Fibroblast of lung (primary cell): ENCODE measurements around the gene TYW3. TPM values are rescaled to one million over a fixed set of nuclear protein-coding genes. Genes with fewer than 3 reads are reported as not detected.
A peak's percentile ranks its signal among the peaks of the same experiment; 100 is the strongest.

Experiments used
- DNase-seq, 2 donors: peaks; one replicate each; pipeline versions ENCODE4 v3.0.0 to v3.0.0-alpha.2; 2010; ENCODE audit warnings: low read depth in 2 of 2
- H2AFZ ChIP-seq: 2 replicates; pipeline ENCODE4 v1.5.1; 2012; ENCODE audit warnings: low read length, control low read depth, inconsistent platforms
- H3K27ac ChIP-seq: 2 replicates; pipeline ENCODE4 v1.5.1; 2011; ENCODE audit warnings: low read length, control low read depth; ENCODE audit not compliant: insufficient read depth
- H3K27me3 ChIP-seq: 2 replicates; pipeline ENCODE4 v1.5.1; 2011; ENCODE audit warnings: mild to moderate bottlenecking, low read length; ENCODE audit not compliant: control insufficient read depth, insufficient read depth
- H3K36me3 ChIP-seq: 2 replicates; pipeline ENCODE4 v1.5.1; 2011; ENCODE audit warnings: low read length; ENCODE audit not compliant: control insufficient read depth, insufficient read depth
- H3K4me1 ChIP-seq: 2 replicates; pipeline ENCODE4 v1.5.1; 2011; ENCODE audit warnings: low read length; ENCODE audit not compliant: control insufficient read depth, insufficient read depth; ENCODE audit errors: extremely low read depth
- H3K4me2 ChIP-seq: 2 replicates; pipeline ENCODE4 v1.5.1; 2011; ENCODE audit warnings: low read length, control low read depth; ENCODE audit not compliant: insufficient read depth; ENCODE audit errors: extremely low read depth
- H3K4me3 ChIP-seq, 4 experiments: fragments of 200-600 bp in 1 of 4; sonication (generic) in 1 of 4; replicated peaks in 1 of 4; 2 replicates each; pipeline ENCODE4 v1.5.1; 2011 to 2016; ENCODE audit warnings: low read length in 4 of 4, low read depth in 3 of 4, mild to moderate bottlenecking in 3 of 4, control low read depth in 2 of 4, inconsistent platforms in 1 of 4, mixed read lengths in 1 of 4; ENCODE audit not compliant: insufficient read depth in 1 of 4; ENCODE audit errors: control extremely low read depth in 1 of 4
- H3K79me2 ChIP-seq: 2 replicates; pipeline ENCODE4 v1.5.1; 2012; ENCODE audit warnings: mild to moderate bottlenecking, low read length, inconsistent platforms; ENCODE audit not compliant: control insufficient read depth, insufficient read depth
- H3K9ac ChIP-seq: 2 replicates; pipeline ENCODE4 v1.5.1; 2011; ENCODE audit warnings: mild to moderate bottlenecking, low read length, control low read depth; ENCODE audit not compliant: insufficient read depth
- H3K9me3 ChIP-seq: 2 replicates; pipeline ENCODE4 v1.5.1; 2012; ENCODE audit warnings: low read depth, low read length; ENCODE audit not compliant: control insufficient read depth, insufficient read depth
- H4K20me1 ChIP-seq: 2 replicates; pipeline ENCODE4 v1.5.1; 2011; ENCODE audit warnings: low read length; ENCODE audit not compliant: control insufficient read depth, insufficient read depth; ENCODE audit errors: extremely low read depth
- CTCF ChIP-seq, 2 donors: IDR thresholded peaks in 1 of 2; conservative IDR thresholded peaks in 1 of 2; 1 replicate in 1 of 2; 2 replicates in 1 of 2; pipeline ENCODE4 v1.5.1; 2011 to 2012; ENCODE audit warnings: low read length in 2 of 2, control low read depth in 1 of 2, inconsistent platforms in 1 of 2, low read depth in 1 of 2, mild to moderate bottlenecking in 1 of 2
- EZH2 ChIP-seq: IDR thresholded peaks from 2 replicates; pipeline ENCODE4 v1.5.1; 2012; ENCODE audit warnings: low read length, control low read depth, mild to moderate bottlenecking; ENCODE audit errors: missing control alignments
- polyA plus RNA-seq, 2 donors: library from polyadenylated mRNA; depleted of rRNA in 1 of 2; stranded (reverse) in 1 of 2; unstranded in 1 of 2; fragments of >200 nt; gene quantifications; 2 replicates each; pipeline ENCODE4 v1.2.1, GENCODE V29; 2011 to 2012; ENCODE audit warnings: missing spikeins in 1 of 2
- total RNA-seq: library from RNA; depleted of rRNA; stranded (reverse); fragments of >200 nt; gene quantifications from 2 replicates; pipeline ENCODE4 v1.2.1, GENCODE V29; 2014

The TYW3 gene
- total and polyA plus RNA-seq, 2 donors (not counting 1 experiment from before 2014, with no cell fraction given), result 16.8 to 23.7 TPM

- Histone ChIP-seq H3K9ac (no peak overlapping the region), H3K9me3 (no peaks in the 10 kb centered on the region), H3K4me1 (no peaks in the 10 kb centered on the region), H3K4me2 (no peak overlapping the region), H3K27ac (no peak overlapping the region), H4K20me1 (no peaks in the 10 kb centered on the region), H3K27me3 (no peaks in the 10 kb centered on the region), H3K36me3 (no peaks in the 10 kb centered on the region), H2AFZ (no peak overlapping the region), H3K79me2 (no peaks in the 10 kb centered on the region), H3K4me3 (no peak overlapping the region)
- DNase-seq, result no peak
- TF ChIP-seq CTCF (conservative IDR thresholded peaks at IDR 0.05 in 1 of 2, IDR thresholded peaks at IDR 0.05 in 1 of 2; ENCODE audit: low read depth in 1 of 2, low read length in 2 of 2) (no peak), EZH2 (no peak)
Observed at GRCh38 chr1:74690909-74691308, 42.0 kb upstream of the TYW3 start.

GRCh38 chr1:74693473-74693872 lies 39.5 kb upstream of the TYW3 start:
- Histone ChIP-seq H3K9me3 (no peaks in the 10 kb centered on the region), H3K4me1 (no peaks in the 10 kb centered on the region), H4K20me1 (no peaks in the 10 kb centered on the region), H3K4me3 (no peak overlapping the region), H3K27ac (no peak overlapping the region), H3K4me2 (no peak overlapping the region), H2AFZ (no peak overlapping the region), H3K27me3 (no peaks in the 10 kb centered on the region), H3K36me3 (no peaks in the 10 kb centered on the region), H3K79me2 (no peaks in the 10 kb centered on the region), H3K9ac (no peak overlapping the region)
- peak in 1 of 2 donors; percentile 89 for DNase-seq
- TF ChIP-seq CTCF (conservative IDR thresholded peaks at IDR 0.05 in 1 of 2, IDR thresholded peaks at IDR 0.05 in 1 of 2; ENCODE audit: low read depth in 1 of 2, low read length in 2 of 2), result no peak
- no peak for TF ChIP-seq EZH2

- no peaks in the 10 kb centered on the region for H3K36me3 ChIP-seq
- no peaks in the 10 kb centered on the region for H3K27me3 ChIP-seq
- TF ChIP-seq CTCF (conservative IDR thresholded peaks at IDR 0.05 in 1 of 2, IDR thresholded peaks at IDR 0.05 in 1 of 2; ENCODE audit: low read depth in 1 of 2, low read length in 2 of 2), result no peak
- TF ChIP-seq EZH2, result no peak
- H3K4me2 ChIP-seq, result no peak overlapping the region
- H3K79me2 ChIP-seq, result no peaks in the 10 kb centered on the region
- no peaks in the 10 kb centered on the region for H3K4me1 ChIP-seq
- no peak overlapping the region for H2AFZ ChIP-seq
- no peak overlapping the region for H3K27ac ChIP-seq
- no peak overlapping the region for H3K9ac ChIP-seq
- H3K4me3 ChIP-seq, result no peak overlapping the region
- H4K20me1 ChIP-seq, result no peaks in the 10 kb centered on the region
- DNase-seq, result no peak
- H3K9me3 ChIP-seq, result no peaks in the 10 kb centered on the region
Observed at GRCh38 chr1:74697832-74698231, 35.1 kb upstream of the TYW3 start.
